D721Med (cell line): ENCODE results near the gene NIPAL3.

Source experiments
- DNase-seq: peaks from one replicate; pipeline ENCODE4 v3.0.0; 2011; ENCODE audit warnings: low spot score; ENCODE audit not compliant: insufficient read length
- FAIRE-seq: peaks from 2 replicates; lab custom pipeline; 2011; peaks lifted over from hg19 to GRCh38; lab: Jason Lieb, UNC
- CTCF ChIP-seq: IDR thresholded peaks from 2 replicates; pipeline ENCODE4 v1.5.1; 2012; ENCODE audit warnings: mild to moderate bottlenecking, control low read depth; ENCODE audit not compliant: insufficient read depth; ENCODE audit errors: missing control alignments

Gene NIPAL3

DNA sequence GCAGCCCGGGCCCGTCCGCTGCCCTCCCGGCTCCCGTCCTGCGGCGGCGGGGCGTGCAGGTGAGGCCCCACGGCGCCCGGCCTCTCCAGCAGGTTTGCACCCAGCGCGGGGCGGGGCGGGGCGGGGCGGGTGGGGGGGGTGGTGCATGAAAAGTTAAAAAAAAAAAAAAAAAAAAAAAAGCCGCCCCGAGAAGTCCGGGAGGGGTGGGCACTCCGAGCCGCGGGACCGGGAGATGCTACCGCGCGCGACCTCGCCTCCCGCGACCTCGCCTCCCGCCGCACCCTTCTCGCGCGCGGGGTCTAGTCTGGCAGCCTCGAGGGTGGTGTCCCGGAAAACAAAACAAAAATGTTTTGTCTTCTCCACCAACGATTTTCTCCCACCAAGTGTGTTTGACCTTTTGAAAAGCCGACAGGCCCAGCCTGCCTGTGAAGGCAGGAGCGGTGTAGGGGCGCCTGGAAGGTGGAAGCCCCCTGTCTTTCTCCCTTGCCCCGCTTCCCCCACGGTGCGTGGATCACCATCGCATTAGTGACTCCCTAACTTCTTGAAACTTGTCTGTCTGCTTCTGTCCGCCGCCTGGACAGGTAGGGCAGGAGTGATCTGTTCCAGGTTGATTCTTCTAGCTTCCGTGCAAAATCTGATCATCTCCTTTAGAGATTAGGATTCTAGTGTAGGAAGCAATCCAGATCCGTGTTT, 87.6 kb downstream of the NIPAL3 start:
- FAIRE-seq, result no peak
- TF ChIP-seq CTCF, result no peak
- no peak for DNase-seq

DNA sequence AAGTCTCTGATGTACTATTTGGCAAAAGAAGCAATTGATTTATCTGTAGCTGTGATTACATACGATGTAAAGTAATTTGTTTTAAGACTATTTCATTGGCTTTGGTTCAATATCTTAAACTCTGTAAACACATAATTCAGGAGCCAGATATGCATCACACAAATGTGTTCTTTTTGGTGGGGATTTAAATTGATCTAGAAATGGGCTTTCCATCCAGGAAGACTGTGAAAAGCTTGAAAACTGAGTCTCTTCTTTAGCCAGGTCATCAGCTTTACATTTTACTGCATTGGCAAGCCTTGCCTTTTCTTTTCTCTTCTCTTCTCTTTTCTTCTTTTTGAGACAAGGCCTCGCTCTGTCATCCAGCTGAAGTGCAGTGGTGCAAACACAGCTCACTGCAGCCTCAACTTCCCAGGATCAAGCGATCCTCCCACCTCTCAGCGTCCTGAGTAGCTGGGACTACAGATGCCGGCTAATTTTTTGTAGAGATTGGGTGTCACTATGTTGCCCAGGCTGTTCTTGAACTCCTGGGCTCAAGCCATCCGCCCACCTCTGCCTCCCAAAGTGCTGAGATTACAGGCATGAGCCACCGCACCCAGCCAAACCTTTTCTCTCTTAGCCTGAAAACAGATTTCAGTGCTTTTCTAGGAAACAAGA, 88.4 kb downstream of the NIPAL3 start:
- DNase-seq (no peak), FAIRE-seq (no peak)
- no peak for TF ChIP-seq CTCF

DNA sequence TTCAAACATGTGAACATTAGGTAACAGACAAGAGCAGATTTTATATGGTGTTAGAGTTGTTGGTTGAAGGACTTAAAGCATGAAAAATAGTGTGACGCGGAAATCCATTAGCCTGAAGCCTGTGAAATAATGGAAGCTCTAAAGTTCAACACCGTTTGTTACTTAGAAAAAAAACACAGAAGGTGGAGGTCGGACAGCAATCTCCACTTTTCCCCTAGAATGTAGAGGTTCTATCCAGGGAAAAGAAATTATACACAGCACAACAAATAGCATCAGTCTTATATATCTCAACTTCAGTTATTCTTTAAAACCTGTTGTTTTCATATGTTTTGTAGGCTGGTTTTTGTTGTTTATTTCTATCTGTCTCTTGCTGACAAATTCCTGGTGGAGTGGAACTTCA, 89.0 kb downstream of the NIPAL3 start:
- no peak for FAIRE-seq
- no peak for TF ChIP-seq CTCF
- DNase-seq, result no peak

- FAIRE-seq, result no peak
- no peak for DNase-seq
- TF ChIP-seq CTCF, result no peak
Observed at GRCh38 chr1:24505816-24506215, 90.2 kb downstream of the NIPAL3 start.

DNA sequence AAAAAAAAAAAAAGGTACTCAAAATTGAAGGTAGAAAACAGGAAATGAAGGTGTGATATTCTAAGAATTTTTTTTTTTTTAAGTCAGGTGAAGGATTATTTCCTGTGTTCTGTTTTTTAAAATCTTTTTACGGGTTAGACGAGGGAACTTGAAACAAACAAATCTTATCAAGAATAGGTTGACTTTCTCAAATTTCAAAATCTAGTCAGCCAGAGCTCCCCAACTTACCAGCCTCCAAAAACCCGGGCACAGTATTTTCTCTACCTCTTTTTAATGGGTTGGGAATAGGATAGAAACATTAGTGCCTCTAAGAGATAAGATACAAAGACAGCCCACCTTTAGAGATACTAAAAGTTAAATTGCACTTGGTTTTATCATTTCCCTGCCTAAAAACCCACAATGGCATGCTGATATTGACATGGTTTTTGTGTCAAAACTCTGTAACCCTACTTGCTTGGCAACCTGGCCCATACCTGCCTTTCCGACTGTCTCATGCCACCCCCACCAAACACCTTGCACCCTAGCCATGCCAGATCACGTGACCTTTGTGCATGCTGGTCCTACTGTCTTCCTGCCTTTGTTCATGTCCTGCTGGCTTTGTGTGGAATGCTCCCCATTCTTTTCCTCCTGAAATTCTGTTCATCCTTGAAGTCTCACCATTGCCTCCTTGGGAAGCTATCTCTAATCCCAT, 91.2 kb downstream of the NIPAL3 start:
- no peak for TF ChIP-seq CTCF
- FAIRE-seq (no peak), DNase-seq (no peak)

- TF ChIP-seq CTCF, result no peak
- FAIRE-seq (no peak), DNase-seq (no peak)
Observed at GRCh38 chr1:24507405-24507804, 91.8 kb downstream of the NIPAL3 start.
